Suprapubic skin (tissue), 3 donors: ENCODE data around the gene SPOCK2.

ENCODE experiments used
- CTCF ChIP-seq, 2 donors: fragments of 200-600 bp in 1 of 2; fragments of 450-650 bp in 1 of 2; sonication (generic) in 1 of 2; IDR thresholded peaks; one replicate each; pipeline ENCODE4 v1.5.1; 2016 to 2019; ENCODE audit warnings: antibody characterized with exemption in 2 of 2, mild to moderate bottlenecking in 1 of 2, moderate library complexity in 1 of 2
- POLR2A ChIP-seq, 2 donors: fragments of 450-650 bp; IDR thresholded peaks; one replicate each; pipeline ENCODE4 v1.6.1; 2017; ENCODE audit warnings: antibody characterized with exemption in 2 of 2, mild to moderate bottlenecking in 2 of 2, moderate library complexity in 2 of 2

- no peak for TF ChIP-seq CTCF (IDR thresholded peaks at IDR 0.05)
- TF ChIP-seq POLR2A (IDR thresholded peaks at IDR 0.05), result no peak
These were observed 45.1 kb downstream of the SPOCK2 start for GRCh38 chr10:72043016-72043834.
